ENCODE measurements around the gene CMAS.
"Not testable (repeated sequence)": the region's sequence is repeated elsewhere in the genome, so short reads cannot be mapped to it uniquely, and the experiment has no call there.

The CMAS gene

DNA sequence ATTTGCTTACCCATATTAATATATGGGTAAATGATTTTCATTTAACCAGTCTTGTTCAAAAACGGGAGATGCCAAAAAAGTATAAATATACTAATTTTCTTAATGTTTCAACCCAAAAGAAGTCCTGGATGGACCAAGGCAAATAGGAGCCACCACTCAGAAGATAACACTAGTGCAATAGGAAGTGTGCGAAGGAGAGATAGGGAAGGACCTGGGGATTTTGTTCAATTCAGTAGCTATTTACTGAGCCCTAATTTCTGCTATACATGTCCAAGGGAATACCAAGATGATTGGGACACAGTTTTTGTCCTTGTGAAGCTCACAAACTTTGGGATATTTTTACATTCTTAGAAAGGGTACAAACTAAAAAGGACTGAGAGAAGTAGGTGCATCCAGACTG is 1.5 kb downstream of the CMAS start:
- no peak for DNase-seq (ENCODE audit: low spot score)

DNA sequence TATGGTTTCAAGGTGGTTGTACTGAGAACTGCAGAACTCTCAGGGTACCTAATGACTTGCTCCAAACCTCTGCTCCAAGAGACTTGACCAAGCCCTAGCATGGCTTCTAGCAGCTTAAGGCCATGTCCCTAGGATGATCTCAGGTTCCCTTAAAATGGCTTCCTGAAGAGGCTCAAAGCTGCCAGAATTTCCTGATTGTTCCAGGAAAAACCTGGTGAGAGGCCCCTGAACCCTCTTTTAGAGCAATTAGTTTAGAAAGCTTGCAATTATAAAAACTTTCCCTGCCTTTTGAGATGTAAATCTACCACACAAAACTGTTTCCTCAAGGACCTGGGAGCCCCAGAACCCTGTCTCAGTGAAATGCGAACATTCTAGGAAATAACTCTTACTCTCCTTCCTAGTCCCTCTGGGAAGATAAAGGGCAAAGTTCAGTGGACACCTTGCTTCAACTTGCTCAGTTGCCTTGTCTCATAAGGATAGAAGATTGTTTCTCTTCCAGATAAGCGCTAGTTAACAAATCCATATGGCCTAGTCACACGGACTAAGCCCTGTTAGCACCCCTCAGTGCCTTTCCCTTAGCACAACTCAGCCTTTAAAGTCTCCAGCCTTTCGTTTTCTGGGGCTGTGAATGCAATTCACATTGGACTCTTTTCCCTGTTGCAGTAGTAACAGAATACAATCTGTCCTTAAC is 2.5 kb downstream of the CMAS start:
- no peak for DNase-seq (ENCODE audit: low spot score)

DNA sequence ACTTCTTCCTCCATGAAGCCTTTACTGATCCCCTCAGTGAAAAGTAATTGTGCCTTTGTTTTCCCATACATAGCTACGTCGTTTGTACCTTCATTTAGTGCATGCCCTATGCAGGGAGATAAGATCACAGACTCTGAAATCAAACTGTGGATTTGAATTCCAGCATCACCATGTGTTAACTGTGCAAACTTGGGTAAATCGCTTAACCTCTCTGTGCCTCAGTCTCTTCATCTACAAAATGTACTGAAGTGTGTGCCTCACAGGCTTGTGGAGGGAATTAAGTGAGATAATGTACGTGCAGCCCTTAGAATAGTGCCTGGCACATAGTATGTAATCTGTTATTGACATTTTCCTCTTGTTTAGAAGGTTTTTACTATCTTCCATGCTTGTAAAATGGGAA is 4.1 kb downstream of the CMAS start:
- no peak for DNase-seq (ENCODE audit: low spot score)

DNA sequence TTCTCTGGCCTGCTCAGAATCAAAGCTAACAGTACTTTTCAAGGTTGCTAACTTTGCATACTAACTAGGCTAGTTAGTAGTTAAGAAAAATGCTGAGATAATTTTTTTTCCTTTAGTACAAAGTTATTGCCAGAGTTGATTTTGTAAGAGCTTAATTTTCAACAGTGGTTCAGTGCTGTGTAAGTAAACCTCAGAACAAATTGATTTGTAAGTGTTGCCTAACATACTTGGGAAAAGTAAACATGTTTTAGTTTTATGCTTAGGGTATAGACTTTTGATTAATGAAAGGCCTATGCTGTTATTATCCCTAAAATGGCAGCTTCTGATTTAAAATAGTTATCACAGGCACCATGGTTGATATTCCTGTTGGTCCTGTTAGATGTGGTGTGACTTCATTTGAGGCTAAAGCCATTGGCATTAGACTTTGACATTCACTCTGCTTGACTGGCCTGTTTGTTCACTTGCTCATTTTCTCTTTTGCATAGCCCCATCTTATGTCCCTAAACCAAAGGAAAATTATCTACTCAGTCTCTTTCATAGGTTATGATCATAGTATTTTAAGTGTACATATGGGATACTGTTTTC is 5.2 kb downstream of the CMAS start:
- DNase-seq (ENCODE audit: low spot score) = no peak

DNA sequence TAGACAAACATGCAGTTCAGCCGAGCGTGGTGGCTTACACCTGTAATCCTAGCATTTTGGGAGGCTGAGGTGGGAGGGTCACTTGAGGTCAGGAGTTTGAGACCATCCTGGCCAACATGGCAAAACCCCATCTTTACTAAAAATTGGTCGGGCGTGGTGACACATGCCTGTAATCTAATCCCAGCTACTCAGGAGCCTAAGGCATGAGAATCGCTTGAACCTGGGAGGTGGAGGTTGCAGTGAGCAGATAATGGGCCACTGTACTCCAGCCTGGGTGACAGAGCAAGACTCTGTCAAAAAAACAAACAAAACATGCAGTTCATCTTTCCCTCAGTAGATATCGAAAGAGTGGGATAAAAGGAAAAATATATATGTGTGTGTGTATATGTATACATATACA is 7.0 kb downstream of the CMAS start:
- not testable (repeated sequence) for DNase-seq (ENCODE audit: low spot score)

DNA sequence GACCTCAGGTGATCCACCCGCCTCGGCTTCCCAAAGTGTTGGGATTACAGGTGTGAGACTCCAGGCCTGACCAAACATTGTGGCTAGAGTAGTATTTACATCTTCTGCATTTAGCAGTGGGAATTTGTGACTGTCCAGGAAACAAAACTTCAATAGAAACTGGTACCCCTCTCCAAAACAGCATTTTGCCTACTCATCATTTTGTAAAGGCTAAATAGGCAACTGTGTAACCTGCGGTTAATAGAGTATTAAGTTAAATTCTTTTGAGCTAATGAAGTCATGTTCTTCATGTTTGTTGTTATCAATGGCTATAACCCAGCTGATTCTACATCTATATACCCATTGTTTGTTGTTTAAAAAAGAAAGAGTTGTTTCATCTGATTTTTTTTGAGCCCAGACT is 8.1 kb downstream of the CMAS start:
- no peak for DNase-seq (ENCODE audit: low spot score)

DNA sequence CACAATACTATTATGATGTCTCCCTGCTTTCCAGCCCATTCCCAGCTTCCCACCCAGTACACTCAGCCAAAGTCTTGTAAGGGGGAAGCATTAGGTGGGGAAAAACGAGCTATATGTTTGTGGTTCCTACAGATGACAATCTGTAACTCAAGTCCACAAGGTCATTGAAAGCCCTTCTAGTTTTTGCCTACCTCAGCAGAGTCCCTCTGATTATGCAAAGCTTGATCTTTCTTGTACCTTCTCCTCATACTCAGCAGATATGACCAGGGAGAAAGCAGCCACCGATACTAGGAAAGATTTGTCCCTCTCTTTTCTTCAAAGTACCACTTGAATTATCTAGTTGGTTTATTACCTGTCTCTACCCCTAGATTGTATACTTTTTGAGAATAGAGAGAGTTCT is 10.6 kb downstream of the CMAS start:
- no peak for DNase-seq (ENCODE audit: low spot score)

DNA sequence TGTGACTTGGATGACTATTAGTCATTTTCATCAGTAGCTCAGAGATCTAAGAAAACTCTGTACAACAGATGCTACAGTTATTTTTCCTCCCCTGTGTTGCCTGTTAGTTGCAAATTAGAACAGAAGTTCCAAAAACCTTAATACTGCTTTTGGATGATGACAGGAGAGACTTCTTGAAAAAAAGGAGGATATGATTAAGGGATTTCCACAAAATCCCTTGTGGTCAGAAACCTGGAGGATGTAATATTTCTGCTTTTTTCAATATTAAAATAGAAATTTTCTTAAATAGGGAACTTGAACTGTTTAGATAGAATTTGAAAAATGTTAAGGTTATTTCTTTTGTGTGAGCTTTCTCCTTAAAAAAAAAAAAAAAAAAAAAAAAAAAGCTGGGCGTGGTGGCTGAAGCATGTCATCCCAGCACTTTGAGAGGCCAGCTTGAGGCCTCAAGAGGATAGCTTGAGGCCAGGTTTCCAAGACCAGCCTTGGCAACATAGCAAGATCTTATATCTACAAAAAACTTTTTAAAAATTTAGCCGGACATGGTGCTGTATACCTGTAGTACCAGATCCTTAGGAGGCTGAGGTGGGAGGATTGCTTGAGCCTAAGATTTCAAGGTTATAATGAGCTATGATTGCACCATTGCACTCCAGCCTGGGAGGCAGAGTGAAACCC is 14.1 kb downstream of the CMAS start:
- DNase-seq (ENCODE audit: low spot score) = no peak

DNA sequence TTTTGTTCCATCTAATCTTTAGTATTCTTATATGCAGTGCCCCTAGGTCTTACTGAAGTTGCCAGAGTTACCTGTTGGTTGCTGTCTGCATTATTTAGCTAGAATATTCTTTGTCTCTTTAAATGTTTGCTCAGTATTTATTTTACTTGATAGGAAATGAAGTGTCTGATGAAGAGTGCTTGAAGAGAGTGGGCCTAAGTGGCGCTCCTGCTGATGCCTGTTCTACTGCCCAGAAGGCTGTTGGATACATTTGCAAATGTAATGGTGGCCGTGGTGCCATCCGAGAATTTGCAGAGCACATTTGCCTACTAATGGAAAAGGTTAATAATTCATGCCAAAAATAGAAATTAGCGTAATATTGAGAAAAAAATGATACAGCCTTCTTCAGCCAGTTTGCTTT is 18.9 kb downstream of the CMAS start:
- DNase-seq (ENCODE audit: low spot score) = no peak

DNA sequence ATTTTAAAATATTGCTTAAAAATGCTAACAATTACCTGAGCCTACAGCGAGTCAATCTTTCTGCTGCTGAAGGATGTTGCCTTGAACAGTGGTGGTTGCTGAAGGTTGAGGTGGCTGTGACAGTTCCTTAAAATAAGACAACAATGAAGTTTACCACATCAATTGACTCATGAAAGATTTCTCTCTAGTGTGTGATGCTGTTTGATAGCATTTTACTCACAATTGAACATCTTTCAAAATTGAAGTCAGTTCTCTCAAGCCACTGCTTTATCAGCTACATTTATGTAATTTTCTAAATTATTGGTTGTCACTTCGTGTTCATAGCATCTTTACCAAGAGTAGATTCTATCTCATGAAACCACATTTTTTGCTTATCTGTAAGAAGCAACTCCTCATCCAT is 20.3 kb downstream of the CMAS start:
- DNase-seq (ENCODE audit: low spot score) = no peak

DNA sequence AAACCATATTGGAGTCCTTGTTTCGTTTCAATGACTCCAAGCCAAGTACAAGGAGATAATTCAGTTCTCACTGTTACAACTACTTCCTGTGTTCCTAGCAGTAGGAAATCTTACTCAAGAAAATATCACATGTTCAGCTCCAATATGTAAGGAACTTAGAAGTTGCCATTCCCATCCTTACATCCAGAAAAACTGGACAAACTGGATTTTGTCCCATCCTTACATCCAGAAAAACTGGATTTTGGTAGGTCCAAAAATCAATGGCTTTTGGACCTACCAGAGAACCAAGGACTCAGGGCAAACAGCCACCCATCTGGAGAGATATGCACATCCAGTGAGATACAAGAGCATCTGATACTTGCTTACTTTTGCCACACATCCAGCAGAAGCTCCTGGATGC is 23.8 kb downstream of the CMAS start:
- no peak for DNase-seq (ENCODE audit: low spot score)

DNA sequence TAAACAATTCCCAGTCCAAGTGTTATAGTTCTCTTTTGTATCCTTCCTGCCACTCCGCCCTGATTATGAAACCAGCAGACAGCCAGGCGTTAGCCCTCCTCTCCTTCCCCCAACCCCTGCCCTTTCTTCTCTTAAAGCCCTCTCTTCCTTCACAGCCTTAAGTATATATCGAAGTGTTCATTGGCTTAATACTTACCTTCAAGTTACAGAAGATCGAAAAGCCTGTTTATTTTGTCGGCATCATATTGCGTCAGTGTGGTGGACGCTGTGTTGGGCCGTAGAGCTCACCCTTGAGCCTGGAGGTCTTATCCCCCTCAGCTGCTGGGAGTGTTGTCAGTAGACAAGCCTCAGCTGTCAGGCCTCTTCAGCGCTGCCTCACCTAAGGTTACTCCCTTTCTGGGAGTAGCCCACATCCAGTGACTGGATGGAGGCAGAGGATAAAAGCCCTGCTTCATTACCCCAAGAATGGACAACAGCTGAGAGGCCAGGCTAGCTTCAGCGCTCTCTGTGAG is 36.2 kb downstream of the CMAS start:
- no peak for DNase-seq (ENCODE audit: low spot score)

DNA sequence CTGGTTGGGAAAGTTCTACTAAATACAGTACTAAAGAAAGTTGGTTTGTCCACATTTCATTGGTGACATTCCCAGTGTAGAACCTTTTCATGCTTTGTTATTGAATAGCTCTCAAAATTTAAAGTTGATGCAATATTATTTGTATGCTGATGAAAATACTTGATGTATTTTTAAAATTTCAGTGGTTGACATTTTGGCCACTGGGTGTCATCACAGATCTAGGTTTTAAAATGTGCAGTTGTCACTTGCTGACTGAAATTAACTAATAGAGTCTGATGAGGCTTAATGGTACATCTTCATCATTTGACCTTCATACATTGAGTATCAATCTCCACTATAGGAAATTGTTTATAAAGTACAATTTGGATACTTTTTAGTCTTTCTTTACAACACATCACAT is 37.1 kb downstream of the CMAS start:
- DNase-seq (ENCODE audit: low spot score) = peak; percentile 38

DNA sequence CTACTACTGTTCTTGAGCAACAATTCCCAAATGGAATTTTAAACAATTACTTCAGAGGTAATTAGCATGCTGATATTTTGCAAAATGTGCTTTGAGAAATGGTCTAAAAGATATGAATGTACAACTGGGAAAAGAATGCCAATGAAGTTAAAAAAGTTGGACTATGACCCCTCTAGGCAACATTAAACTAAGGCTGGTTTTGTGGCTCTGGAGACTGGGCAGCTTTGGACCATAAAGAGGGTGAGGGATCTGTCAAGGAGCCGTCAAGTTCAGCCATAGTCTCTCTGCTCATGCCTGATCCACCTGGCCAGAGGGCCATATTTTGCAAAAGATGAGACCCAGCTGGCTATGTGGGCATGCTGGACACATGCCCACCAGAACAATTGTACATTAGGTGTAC is 38.8 kb downstream of the CMAS start:
- no peak for DNase-seq (ENCODE audit: low spot score)

DNA sequence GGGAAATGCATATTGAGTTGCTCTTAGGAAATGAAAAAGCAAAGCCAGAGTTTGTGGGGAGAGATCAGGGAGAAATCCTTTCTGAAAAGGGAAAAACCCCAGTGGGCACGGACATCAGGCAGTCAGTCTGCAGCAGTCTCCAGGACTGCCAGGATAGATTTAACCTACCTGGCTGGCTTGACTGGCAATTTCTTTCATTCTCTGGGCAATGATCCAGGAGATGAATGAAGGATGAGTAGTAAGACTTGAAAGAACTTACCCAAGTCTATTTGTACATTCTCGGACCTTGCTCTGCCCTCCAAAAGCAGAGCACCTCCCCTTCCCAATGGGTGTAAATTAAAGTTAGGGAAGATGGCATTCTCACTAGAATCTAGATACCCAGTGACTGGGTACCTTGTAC is 42.9 kb downstream of the CMAS start:
- DNase-seq (ENCODE audit: low spot score) = no peak

DNA sequence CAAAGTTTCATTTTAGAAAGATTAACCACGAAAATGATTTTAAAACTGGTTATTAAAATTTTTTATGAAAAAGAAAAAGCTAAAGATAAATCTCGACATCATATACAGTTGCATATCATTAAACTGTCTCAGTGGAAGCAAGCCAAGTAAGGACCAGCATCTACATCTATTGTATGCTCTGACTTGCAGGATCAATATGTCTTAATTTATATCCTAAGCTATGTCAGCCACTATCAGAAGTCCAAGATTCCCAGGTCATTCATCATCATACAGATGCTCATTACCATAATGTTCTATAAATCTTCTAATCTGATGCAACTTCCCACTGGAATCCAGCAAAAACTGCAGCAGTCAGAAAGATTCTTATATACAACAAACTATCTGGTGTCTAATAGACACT is 43.5 kb downstream of the CMAS start:
- DNase-seq (ENCODE audit: low spot score) = no peak

DNA sequence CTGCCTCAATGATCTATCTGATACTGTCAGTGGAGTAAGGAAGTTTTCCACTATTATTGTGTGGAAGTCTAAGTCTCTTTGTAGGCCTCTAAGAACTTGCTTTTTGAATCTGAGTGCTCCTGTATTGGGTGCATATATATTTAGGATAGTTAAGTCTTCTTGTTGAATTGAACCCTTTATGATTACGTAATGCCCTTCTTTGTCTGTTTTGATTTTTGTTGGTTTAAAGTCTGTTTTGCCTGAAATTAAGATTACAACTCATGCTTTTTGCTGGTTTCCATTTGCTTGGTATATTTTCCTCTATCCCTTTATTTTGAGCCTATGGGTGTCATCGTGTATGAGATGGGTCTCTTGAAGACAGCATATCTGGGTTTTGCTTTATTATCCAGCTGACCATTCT is 53.0 kb downstream of the CMAS start:
- DNase-seq (ENCODE audit: low spot score) = not testable (repeated sequence)

DNA sequence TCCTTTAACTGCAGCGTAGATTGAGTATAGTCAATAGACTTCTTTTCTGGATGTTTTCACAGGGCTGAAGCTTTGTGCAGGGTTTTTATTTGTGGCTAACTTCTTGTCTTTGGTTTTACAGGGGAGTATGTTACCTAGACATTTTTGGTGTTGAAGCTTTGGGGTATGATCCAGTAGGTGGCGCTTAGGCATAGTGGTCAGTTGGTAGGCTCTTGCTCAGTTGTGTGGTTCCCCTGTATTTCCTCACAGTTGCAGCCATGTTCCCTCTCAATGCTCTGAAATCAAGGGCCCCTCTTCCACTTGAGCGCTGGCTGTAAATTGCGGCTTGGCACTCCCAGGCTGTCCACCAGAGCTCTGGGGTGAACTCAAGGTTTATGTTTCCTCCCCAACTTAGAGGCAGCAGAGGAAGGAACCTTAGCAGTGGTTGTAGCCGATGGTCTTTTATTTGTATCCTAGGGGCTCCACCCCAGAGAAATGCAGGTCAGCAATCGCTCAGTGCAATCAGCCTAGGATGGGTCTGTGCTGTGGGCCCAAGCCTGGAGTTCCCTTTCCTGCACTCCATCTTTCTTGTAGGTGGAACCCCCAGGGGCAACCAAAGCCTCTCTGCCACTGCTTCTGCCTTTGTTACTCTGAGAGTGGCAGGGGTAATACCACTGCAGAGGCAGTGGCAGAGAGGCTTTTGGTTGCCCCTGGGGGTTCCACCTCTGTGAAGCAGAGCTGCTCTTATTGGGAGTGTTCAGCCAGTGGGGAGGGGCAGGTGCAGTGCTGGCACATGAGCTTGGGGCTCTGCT is 55.1 kb downstream of the CMAS start:
- peak; percentile 41 for DNase-seq (ENCODE audit: low spot score)

DNA sequence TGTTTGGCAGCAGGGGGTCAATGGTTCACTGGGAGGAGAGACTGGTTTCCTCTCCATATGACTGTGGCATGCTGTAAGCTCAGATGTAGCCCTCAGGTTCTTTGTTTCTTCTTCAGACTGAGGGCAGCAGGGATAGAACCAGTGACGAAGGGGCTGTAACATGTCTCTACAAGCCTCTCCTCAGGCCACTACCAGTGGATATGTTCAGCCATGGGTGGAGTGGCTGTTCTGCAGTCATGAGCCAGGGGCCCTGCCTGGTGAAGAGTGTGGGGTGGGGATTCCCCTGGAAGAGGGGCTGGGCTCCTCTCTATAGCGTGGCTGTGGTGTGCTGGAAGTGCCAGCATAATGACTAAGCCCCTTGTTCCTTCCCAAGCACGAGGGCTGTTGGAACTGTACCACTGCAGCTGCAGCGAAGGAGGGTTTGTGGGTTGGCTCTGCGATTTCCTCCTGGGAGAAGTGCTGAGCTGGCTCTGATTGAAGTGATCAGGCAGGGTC is 55.8 kb downstream of the CMAS start:
- DNase-seq (ENCODE audit: low spot score) = peak; percentile 37

DNA sequence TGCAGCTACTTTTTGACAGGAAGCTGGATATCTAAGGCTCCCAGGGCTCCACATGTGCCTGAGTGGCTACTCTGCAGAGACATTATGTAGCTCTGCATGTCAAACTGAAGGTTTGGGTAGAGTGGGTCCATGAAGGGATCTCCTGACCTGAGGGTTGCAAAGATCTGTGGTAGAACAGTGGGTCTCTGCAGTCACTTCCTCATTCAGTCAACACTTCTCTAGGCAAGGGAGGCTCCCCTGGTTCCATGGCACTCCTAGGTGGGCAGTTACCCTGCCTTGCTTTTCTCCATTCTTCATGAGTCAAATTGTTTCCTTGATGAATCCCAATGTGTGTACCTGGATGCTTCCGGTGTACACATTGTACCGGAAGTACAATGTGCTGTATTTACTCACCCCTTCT is 57.4 kb downstream of the CMAS start:
- no peak for DNase-seq (ENCODE audit: low spot score)

DNA sequence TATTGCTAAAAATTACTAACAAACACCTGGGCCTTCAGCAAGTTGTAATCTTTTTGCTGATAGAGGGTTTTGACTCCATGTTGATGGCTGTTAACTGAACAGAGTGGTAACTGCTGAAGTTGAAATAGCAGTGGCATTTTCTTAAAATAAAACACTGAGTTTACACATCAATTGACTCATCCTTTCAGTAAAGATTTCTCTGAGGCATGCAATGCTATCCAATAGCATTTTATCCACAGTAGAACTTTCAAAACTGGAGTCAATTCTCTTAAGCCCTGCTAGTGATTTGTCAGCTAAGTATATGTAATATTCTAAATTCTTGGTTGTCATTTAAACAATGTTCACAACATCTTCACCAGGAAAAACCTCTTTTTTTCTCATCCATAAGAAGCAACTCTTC is 59.5 kb downstream of the CMAS start:
- DNase-seq (ENCODE audit: low spot score) = no peak

DNA sequence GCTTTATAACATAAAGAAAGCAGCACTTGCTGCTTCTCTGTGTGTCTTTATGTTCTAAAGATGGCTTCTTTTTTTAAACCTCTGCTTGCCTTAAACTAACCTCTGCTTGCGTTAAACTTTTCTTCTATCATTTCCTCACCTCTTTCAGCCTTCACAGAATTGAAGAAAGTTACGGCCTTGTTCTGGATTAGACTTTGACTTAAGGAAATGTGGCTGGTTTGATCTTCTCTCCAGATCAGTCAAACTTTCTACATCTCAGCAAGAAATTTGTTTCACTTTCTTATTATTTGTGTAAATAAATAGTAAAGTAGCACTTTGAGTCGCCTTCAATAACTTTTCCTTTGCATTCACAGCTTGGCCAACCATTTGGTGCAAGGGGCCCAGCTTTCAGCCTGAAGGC is 64.2 kb downstream of the CMAS start:
- DNase-seq (ENCODE audit: low spot score) = no peak

All from kidney capillary endothelial cell (primary cell).